Right lobe of liver (tissue), 4 donors: ENCODE data around the gene FITM2.

Experiments used
- CTCF ChIP-seq, 4 donors: fragments of 200-600 bp in 3 of 4; fragments of 450-650 bp in 1 of 4; IDR thresholded peaks; one replicate each; pipeline versions ENCODE4 v1.5.1 to v1.8.0; 2016 to 2022; ENCODE audit warnings: antibody characterized with exemption in 4 of 4, mild to moderate bottlenecking in 2 of 4
- POLR2A ChIP-seq: fragments of 450-650 bp; IDR thresholded peaks from one replicate; pipeline ENCODE4 v1.6.1; 2017; ENCODE audit warnings: antibody characterized with exemption, mild to moderate bottlenecking
- donor health status: DM: no; HTN: no; CAD: no.
- donor health status: DM: no; HTN: no; CAD: no.
- donor health status: DM: no; HTN: yes; CAD: no.

- TF ChIP-seq CTCF (IDR thresholded peaks at IDR 0.05): no peak
- TF ChIP-seq POLR2A: no peak
Observed at GRCh38 chr20:44348168-44348659, 37.2 kb upstream of the FITM2 start.
